GM12878 (cell line): ENCODE measurements around the gene GNG12. TPM values are rescaled to one million over a fixed set of nuclear protein-coding genes. Genes with fewer than 3 reads are reported as not detected.
A peak's percentile ranks its signal among the peaks of the same experiment; 100 is the strongest.

Source experiments
- ATAC-seq: fragments of 200-7000 bp; cut with Tn5 transposase; 3 replicates; pipeline ENCODE4 v1.9.1; 2020; ENCODE audit warnings: mild to moderate bottlenecking, moderate library complexity
- BruUV-seq: library from RNA; stranded (reverse); fragments of 400-500 nt; replicated peaks from 2 replicates; lab custom pipeline; 2021; lab: Mats Ljungman, UMichigan
- CTCF ChIA-PET: fragments of 300-600 bp; sonication (Branson Sonifier 250); formaldehyde crosslinking; extraction: SDS; loops from one replicate; lab custom pipeline; 2021; ENCODE audit warnings: inconsistent platforms; lab: Yijun Ruan, JAX
- POLR2A ChIA-PET: fragments of 350-600 bp; formaldehyde crosslinking; extraction: SDS; loops from one replicate; lab custom pipeline; 2021; ENCODE audit warnings: inconsistent platforms; lab: Charles Lee
- RAD21 ChIA-PET: fragments of 300-600 bp; sonication (Branson Sonifier 250); formaldehyde crosslinking; loops from one replicate; lab custom pipeline; 2023; ENCODE audit warnings: antibody characterized with exemption; ENCODE audit not compliant: unreplicated experiment; lab: Charles Lee
- SMC1A ChIA-PET: fragments of 300-600 bp; sonication (Branson Sonifier 250); formaldehyde crosslinking; loops from one replicate; lab custom pipeline; 2023; ENCODE audit not compliant: unreplicated experiment, uncharacterized antibody; lab: Charles Lee
- DNase-seq: peaks from one replicate; pipeline ENCODE4 v3.0.0-alpha.2; 2011; ENCODE audit warnings: low read depth, low spot score
- FAIRE-seq: peaks from 3 replicates; lab custom pipeline; 2011; peaks lifted over from hg19 to GRCh38; lab: Jason Lieb, UNC
- H2AFZ ChIP-seq: 2 replicates; pipeline ENCODE4 v1.6.0; 2011; ENCODE audit warnings: low read depth, low read length, control low read depth; ENCODE audit not compliant: control insufficient read depth
- H3K27ac ChIP-seq: 2 replicates; pipeline ENCODE4 v1.5.1; 2011; ENCODE audit warnings: control low read depth; ENCODE audit not compliant: control insufficient read depth, insufficient read depth
- H3K27me3 ChIP-seq, 2 experiments: replicated peaks in 1 of 2; 2 replicates each; pipeline versions ENCODE4 v1.6.0 to v1.6.1; 2011; ENCODE audit warnings: low read length in 1 of 2; ENCODE audit not compliant: control insufficient read depth in 2 of 2, insufficient read depth in 2 of 2
- H3K36me3 ChIP-seq, 2 experiments: 2 replicates each; pipeline ENCODE4 v1.5.1; 2011; ENCODE audit warnings: low read length in 1 of 2; ENCODE audit not compliant: control insufficient read depth in 2 of 2, insufficient read depth in 2 of 2
- H3K4me1 ChIP-seq: 2 replicates; pipeline ENCODE4 v1.6.1; 2011; ENCODE audit warnings: mild to moderate bottlenecking, low read length, moderate library complexity, mixed read lengths; ENCODE audit not compliant: control insufficient read depth, insufficient read depth
- H3K4me2 ChIP-seq: 2 replicates; pipeline ENCODE4 v1.6.0; 2011; ENCODE audit warnings: control low read depth; ENCODE audit not compliant: control insufficient read depth, insufficient read depth
- H3K4me3 ChIP-seq: fragments of 200-600 bp; sonication (generic); 2 replicates; pipeline ENCODE4 v1.5.1; 2016
- H3K79me2 ChIP-seq: 2 replicates; pipeline ENCODE4 v1.6.0; 2011; ENCODE audit warnings: low read length; ENCODE audit not compliant: control insufficient read depth, insufficient read depth
- H3K9ac ChIP-seq: 2 replicates; pipeline ENCODE4 v1.8.0; 2011; ENCODE audit warnings: low read length, control low read depth, mixed read lengths; ENCODE audit not compliant: control insufficient read depth, insufficient read depth
- H3K9me3 ChIP-seq: replicated peaks from 3 replicates; pipeline ENCODE4 v1.5.1; 2011; ENCODE audit warnings: mild to moderate bottlenecking, low read length; ENCODE audit not compliant: control insufficient read depth, insufficient read depth
- H4K20me1 ChIP-seq: 2 replicates; pipeline ENCODE4 v1.6.0; 2011; ENCODE audit not compliant: control insufficient read depth, insufficient read depth
- BCL11A ChIP-seq: IDR thresholded peaks from 2 replicates; pipeline ENCODE4 v1.6.1; 2011; ENCODE audit warnings: low read depth, low read length
- CHD1 ChIP-seq: IDR thresholded peaks from 2 replicates; pipeline ENCODE4 v1.6.1; 2012; ENCODE audit warnings: low read depth, low read length, improper control_type of control experiment
- HSF1 ChIP-seq: fragments of 150-350 bp; IDR thresholded peaks from 2 replicates; pipeline ENCODE4 v1.6.1; 2014; ENCODE audit warnings: mild to moderate bottlenecking, low read depth, low read length
- MEF2A ChIP-seq: IDR thresholded peaks from 2 replicates; pipeline ENCODE4 v1.6.1; 2011; ENCODE audit warnings: low read depth, mild to moderate bottlenecking, low read length, moderate library complexity; ENCODE audit not compliant: insufficient read depth
- MTA3 ChIP-seq: IDR thresholded peaks from 2 replicates; pipeline ENCODE4 v1.6.1; 2012; ENCODE audit warnings: low read length, inconsistent platforms, borderline replicate concordance
- PBX3 ChIP-seq: IDR thresholded peaks from 2 replicates; pipeline ENCODE4 v1.6.1; 2011; ENCODE audit warnings: mild to moderate bottlenecking, low read depth, low read length, moderate library complexity; ENCODE audit not compliant: insufficient replicate concordance
- SREBF1 ChIP-seq: IDR thresholded peaks from 2 replicates; pipeline ENCODE4 v1.6.1; 2012; ENCODE audit warnings: mild to moderate bottlenecking, low read length
- SUZ12 ChIP-seq: fragments of 200-600 bp; sonication (generic); IDR thresholded peaks from one replicate; pipeline ENCODE4 v1.6.1; 2018; ENCODE audit warnings: antibody characterized with exemption, mild to moderate bottlenecking; ENCODE audit not compliant: unreplicated experiment
- ZNF24 ChIP-seq: fragments of 450-650 bp; IDR thresholded peaks from 2 replicates; pipeline ENCODE4 v1.6.1; 2017; ENCODE audit warnings: antibody characterized with exemption, mild to moderate bottlenecking
- ZNF622 ChIP-seq: fragments of 450-650 bp; IDR thresholded peaks from 2 replicates; pipeline ENCODE4 v1.6.1; 2017; ENCODE audit warnings: mild to moderate bottlenecking, inconsistent platforms
- ZNF687 ChIP-seq: fragments of 450-650 bp; IDR thresholded peaks from 2 replicates; pipeline ENCODE4 v1.6.1; 2017; ENCODE audit warnings: mild to moderate bottlenecking, moderate library complexity
- WGBS: methylation state at CpG from one replicate; pipeline ENCODE4 v1.1.6; 2016; ENCODE audit warnings: low lambda C conversion rate; ENCODE audit not compliant: insufficient replicate concordance, insufficient coverage; ENCODE audit errors: missing lambda C conversion rate; 5-methylcytosine and 5-hydroxymethylcytosine counted together
- in situ Hi-C: fragments of 300-500 bp; cut with MboI; formaldehyde crosslinking; loops from 9 replicates; pipeline ENCODE4 v1.14.3; 2018; ENCODE audit warnings: mixed read lengths
- intact Hi-C: fragments of 100-400 bp; cut with micrococcal nuclease; formaldehyde crosslinking; loops from one replicate; pipeline ENCODE4 v1.14.2; 2022; ENCODE audit not compliant: unreplicated experiment
- polyA plus RNA-seq, 11 experiments: library from polyadenylated mRNA; depleted of rRNA in 4 of 11; unstranded in 6 of 11; stranded (reverse) in 5 of 11; fragments of >200 nt; fragmentation: Nextera tagmentation in 4 of 11; fragmentation: Illumina TruSeq in 1 of 11; extraction: Ambion mirVana in 4 of 11; extraction: Trizol in 1 of 11; gene quantifications; 1 replicate in 1 of 11; 2 replicates in 10 of 11; pipeline versions ENCODE4 v1.2.1 to v1.2.3, GENCODE V29; 2011 to 2016; ENCODE audit warnings: inconsistent platforms in 2 of 11, missing spikeins in 2 of 11, low read depth in 1 of 11
- total RNA-seq, 4 experiments: library from RNA; depleted of rRNA in 3 of 4; stranded (reverse); fragments of >200 nt in 3 of 4; fragmentation: Illumina TruSeq in 1 of 4; extraction: Trizol in 1 of 4; gene quantifications; 2 replicates each; pipeline versions ENCODE4 v1.2.1 to v1.2.3, GENCODE V29; 2013 to 2021

GNG12 gene
- total and polyA plus RNA-seq, 10 of the 15 experiments (the other 5 are each of a cell fraction or from before 2014, with no cell fraction given): 0.22 to 32.8 (median 0.35) TPM

GRCh38 chr1:67750691-67751054 lies 82.6 kb downstream of the GNG12 start (continued):
- TF ChIP-seq ZNF687: no peak

- Histone ChIP-seq H3K9ac (no peak overlapping the region), H3K4me3 (no peak overlapping the region), H3K4me2 (no peak overlapping the region), H3K9me3 (no peaks in the 10 kb centered on the region), H2AFZ (peak overlapping the region; percentile 13; the same call in 1 of the 2 replicates), H4K20me1 (no peaks in the 10 kb centered on the region), H3K27ac (no peak overlapping the region; the same call in 1 of the 2 replicates), H3K27me3 (no peaks in the 10 kb centered on the region), H3K4me1 (peaks cover 23% of the 10 kb centered on the region), H3K36me3 (no peaks in the 10 kb centered on the region), H3K79me2 (no peaks in the 10 kb centered on the region)
- ChIA-PET POLR2A (interaction anchor here (1.4 to 2.8 kb wide), 3 partner anchors 10 to 22 kb away, joined by 4 to 9 read pairs (median 6); no protein-coding TSS in a partner anchor), SMC1A (interaction anchor here (0.7 to 14.1 kb wide), 7 partner anchors 8 to 179 kb away, joined by 3 to 227 read pairs (median 8); partner anchors contain the start of gene GADD45A), CTCF (interaction anchor here (0.8 to 4.1 kb wide), 5 partner anchors 10 to 215 kb away, joined by 3 to 31 read pairs (median 4); no protein-coding TSS in a partner anchor), RAD21 (interaction anchor here (0.9 to 12.6 kb wide), 6 partner anchors 10 to 189 kb away, joined by 3 to 225 read pairs (median 6); partner anchors contain the start of gene GADD45A)
- intact Hi-C loops (no loop called here), in situ Hi-C loops (loop anchor here (10.0 kb wide), 1 partner anchor 415 kb away; no protein-coding TSS in a partner anchor)
- peak; percentile 45 for ATAC-seq
- no peak for FAIRE-seq
- 35% methylated on average over 8 of the region's 8 CpGs for WGBS
- no peak for DNase-seq
- no TSS peak for BruUV-seq
- TF ChIP-seq MTA3: no peak
- TF ChIP-seq SUZ12: no peak
- no peak for TF ChIP-seq BCL11A
- TF ChIP-seq ZNF622: no peak
- TF ChIP-seq ZNF24: no peak
- TF ChIP-seq CHD1: no peak
- no peak for TF ChIP-seq MEF2A
- no peak for TF ChIP-seq PBX3
- no peak for TF ChIP-seq SREBF1
- TF ChIP-seq HSF1: no peak
Observed at GRCh38 chr1:67749844-67750690, 83.2 kb downstream of the GNG12 start.
